Ovary (tissue), 3 donors: ENCODE results near the gene CACUL1.

Experiments used
- EP300 ChIP-seq: sonication (generic); formaldehyde crosslinking; IDR thresholded peaks from one replicate; pipeline ENCODE4 v1.6.1; 2017; ENCODE audit warnings: antibody characterized with exemption
- POLR2A ChIP-seq: fragments of 450-650 bp; IDR thresholded peaks from one replicate; pipeline ENCODE4 v1.6.1; 2017; ENCODE audit warnings: antibody characterized with exemption, mild to moderate bottlenecking, moderate library complexity
- TF ChIP-seq, protein P1 (sequence below), 3 donors: fragments of 450-650 bp in 2 of 3; fragments of 200-600 bp in 1 of 3; IDR thresholded peaks; one replicate each; pipeline versions ENCODE4 v1.5.1 to v1.8.0; 2016 to 2022; ENCODE audit warnings: antibody characterized with exemption in 3 of 3, mild to moderate bottlenecking in 1 of 3
- donor health status: DM: no; HTN: no; CAD: no.

GRCh38 chr10:118663176-118663575, 91.6 kb downstream of the CACUL1 start:
- TF ChIP-seq, protein P1, sequence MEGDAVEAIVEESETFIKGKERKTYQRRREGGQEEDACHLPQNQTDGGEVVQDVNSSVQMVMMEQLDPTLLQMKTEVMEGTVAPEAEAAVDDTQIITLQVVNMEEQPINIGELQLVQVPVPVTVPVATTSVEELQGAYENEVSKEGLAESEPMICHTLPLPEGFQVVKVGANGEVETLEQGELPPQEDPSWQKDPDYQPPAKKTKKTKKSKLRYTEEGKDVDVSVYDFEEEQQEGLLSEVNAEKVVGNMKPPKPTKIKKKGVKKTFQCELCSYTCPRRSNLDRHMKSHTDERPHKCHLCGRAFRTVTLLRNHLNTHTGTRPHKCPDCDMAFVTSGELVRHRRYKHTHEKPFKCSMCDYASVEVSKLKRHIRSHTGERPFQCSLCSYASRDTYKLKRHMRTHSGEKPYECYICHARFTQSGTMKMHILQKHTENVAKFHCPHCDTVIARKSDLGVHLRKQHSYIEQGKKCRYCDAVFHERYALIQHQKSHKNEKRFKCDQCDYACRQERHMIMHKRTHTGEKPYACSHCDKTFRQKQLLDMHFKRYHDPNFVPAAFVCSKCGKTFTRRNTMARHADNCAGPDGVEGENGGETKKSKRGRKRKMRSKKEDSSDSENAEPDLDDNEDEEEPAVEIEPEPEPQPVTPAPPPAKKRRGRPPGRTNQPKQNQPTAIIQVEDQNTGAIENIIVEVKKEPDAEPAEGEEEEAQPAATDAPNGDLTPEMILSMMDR (IDR thresholded peaks at IDR 0.05) = no peak
- TF ChIP-seq POLR2A = no peak
- no peak for TF ChIP-seq EP300
